HL-60/S4 treated with phorbol 12-myristate 13-acetate at 8.2 ng/mL for 4 days and 3 days (cell line): ENCODE measurements around the gene SH3RF1.

Experiments
- in situ Hi-C: fragments of 300-500 bp; cut with MboI; formaldehyde crosslinking; loops from 2 replicates; pipeline ENCODE4 v1.15.0; 2022; ENCODE audit warnings: low sequenced_read_pairs

SH3RF1 gene

GRCh38 chr4:169110633-169111032, 160.1 kb downstream of the SH3RF1 start:
- in situ Hi-C loops = no loop called here

- in situ Hi-C loops = no loop called here
These were observed 161.6 kb downstream of the SH3RF1 start for GRCh38 chr4:169109035-169109675.

GRCh38 chr4:169108303-169108702, 162.5 kb downstream of the SH3RF1 start:
- in situ Hi-C loops = no loop called here

- in situ Hi-C loops = no loop called here
These were observed 163.2 kb downstream of the SH3RF1 start for GRCh38 chr4:169107528-169107927.

GRCh38 chr4:169106696-169107229, 164.0 kb downstream of the SH3RF1 start:
- in situ Hi-C loops = no loop called here

GRCh38 chr4:169105620-169106019, 165.1 kb downstream of the SH3RF1 start:
- in situ Hi-C loops = no loop called here

GRCh38 chr4:169103966-169104412, 166.8 kb downstream of the SH3RF1 start:
- in situ Hi-C loops = no loop called here

GRCh38 chr4:169102026-169102425, 168.7 kb downstream of the SH3RF1 start:
- in situ Hi-C loops = no loop called here

- in situ Hi-C loops = no loop called here
These were observed 170.1 kb downstream of the SH3RF1 start for GRCh38 chr4:169100670-169101101.

- in situ Hi-C loops = no loop called here
These were observed 171.0 kb downstream of the SH3RF1 start for GRCh38 chr4:169099771-169100180.

GRCh38 chr4:169098969-169099690, 171.6 kb downstream of the SH3RF1 start:
- in situ Hi-C loops = no loop called here

- in situ Hi-C loops = no loop called here
These were observed 172.2 kb downstream of the SH3RF1 start for GRCh38 chr4:169098532-169098931.

- in situ Hi-C loops = no loop called here
These were observed 172.7 kb downstream of the SH3RF1 start for GRCh38 chr4:169098054-169098497.

- in situ Hi-C loops = no loop called here
These were observed 174.5 kb downstream of the SH3RF1 start for GRCh38 chr4:169096221-169096620.

GRCh38 chr4:169094656-169095231, 176.0 kb downstream of the SH3RF1 start:
- in situ Hi-C loops = no loop called here

- in situ Hi-C loops = no loop called here
These were observed 177.8 kb downstream of the SH3RF1 start for GRCh38 chr4:169092889-169093522.

- in situ Hi-C loops = no loop called here
These were observed 180.1 kb downstream of the SH3RF1 start for GRCh38 chr4:169090484-169091215.

GRCh38 chr4:169089004-169089403, 181.8 kb downstream of the SH3RF1 start:
- in situ Hi-C loops = no loop called here

- in situ Hi-C loops = no loop called here
These were observed 185.8 kb downstream of the SH3RF1 start for GRCh38 chr4:169084954-169085353.

- in situ Hi-C loops = no loop called here
These were observed 189.8 kb downstream of the SH3RF1 start for GRCh38 chr4:169080981-169081380.
